Frontal cortex (tissue), 4 donors: ENCODE data around the gene ALAS2. TPM values are rescaled to one million over a fixed set of nuclear protein-coding genes. Genes with fewer than 3 reads are reported as not detected.
A peak's percentile ranks its signal among the peaks of the same experiment; 100 is the strongest.
"Not testable (repeated sequence)": the region's sequence is repeated elsewhere in the genome, so short reads cannot be mapped to it uniquely, and the experiment has no call there.

ENCODE experiments used
- DNase-seq, 2 donors: peaks; one replicate each; pipeline ENCODE4 v3.0.0; 2012; ENCODE audit warnings: low spot score in 2 of 2
- FAIRE-seq: peaks from 2 replicates; lab custom pipeline; 2012; peaks lifted over from hg19 to GRCh38; lab: Jason Lieb, UNC
- total RNA-seq: library from RNA; depleted of rRNA; stranded (reverse); fragments of >200 nt; gene quantifications from one replicate; pipeline ENCODE4 v1.2.3, GENCODE V29; 2014
- donor health status: control.
- donor health status: control.
- donor health status: control.

The ALAS2 gene, protein sequence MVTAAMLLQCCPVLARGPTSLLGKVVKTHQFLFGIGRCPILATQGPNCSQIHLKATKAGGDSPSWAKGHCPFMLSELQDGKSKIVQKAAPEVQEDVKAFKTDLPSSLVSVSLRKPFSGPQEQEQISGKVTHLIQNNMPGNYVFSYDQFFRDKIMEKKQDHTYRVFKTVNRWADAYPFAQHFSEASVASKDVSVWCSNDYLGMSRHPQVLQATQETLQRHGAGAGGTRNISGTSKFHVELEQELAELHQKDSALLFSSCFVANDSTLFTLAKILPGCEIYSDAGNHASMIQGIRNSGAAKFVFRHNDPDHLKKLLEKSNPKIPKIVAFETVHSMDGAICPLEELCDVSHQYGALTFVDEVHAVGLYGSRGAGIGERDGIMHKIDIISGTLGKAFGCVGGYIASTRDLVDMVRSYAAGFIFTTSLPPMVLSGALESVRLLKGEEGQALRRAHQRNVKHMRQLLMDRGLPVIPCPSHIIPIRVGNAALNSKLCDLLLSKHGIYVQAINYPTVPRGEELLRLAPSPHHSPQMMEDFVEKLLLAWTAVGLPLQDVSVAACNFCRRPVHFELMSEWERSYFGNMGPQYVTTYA
- total RNA-seq: 50.1 TPM

DNA sequence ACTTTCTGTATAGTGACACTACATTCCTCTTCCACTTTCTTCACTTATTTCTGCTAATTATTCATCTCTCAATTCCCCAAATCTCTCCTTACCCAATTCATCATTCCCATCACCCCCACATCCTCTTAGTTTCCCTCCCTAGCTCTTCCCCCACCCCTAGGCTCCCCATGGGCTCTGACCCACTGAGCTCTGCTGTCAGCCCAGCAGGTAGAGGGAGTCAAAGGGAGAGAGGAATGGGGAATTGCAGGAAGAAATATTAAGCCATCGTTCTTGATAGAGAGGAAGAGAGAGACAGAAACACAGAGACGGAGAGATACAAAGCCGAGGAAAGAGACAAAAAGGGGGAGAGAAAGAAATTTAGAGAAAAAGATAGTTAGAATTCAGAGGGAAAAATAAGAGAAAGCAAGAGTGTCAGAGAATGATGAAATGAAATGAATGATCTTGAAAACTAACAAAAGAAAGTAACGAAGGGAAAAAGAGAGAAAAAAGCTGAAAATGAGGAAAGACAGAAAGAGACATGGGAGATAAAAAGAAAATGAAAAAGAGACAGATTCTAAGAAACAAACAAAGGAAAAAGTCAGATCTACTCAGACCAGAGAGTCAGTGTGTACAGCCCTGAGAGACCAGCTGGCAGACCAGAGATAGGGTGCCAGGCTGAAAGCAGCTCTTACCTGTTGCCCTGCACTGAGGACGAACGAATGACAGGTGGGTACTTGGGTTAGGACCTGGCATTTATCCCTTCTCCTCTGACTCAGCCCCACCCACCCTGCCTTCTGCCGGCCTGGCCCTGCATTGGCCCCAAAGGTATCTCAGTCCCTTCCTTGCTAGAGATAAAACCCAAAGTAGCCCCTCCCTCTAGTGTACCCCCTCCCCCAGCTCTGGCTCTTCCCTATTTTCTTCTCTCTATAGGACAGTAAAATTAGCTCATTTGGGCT lies at the start of gene ALAS2:
ALAS2 (minus strand) TSS at position 707 of the 935 bp plus-strand sequence. CDS start 4,977 bp downstream, outside the sequence.
- FAIRE-seq (no peak), DNase-seq (no peak)

DNA sequence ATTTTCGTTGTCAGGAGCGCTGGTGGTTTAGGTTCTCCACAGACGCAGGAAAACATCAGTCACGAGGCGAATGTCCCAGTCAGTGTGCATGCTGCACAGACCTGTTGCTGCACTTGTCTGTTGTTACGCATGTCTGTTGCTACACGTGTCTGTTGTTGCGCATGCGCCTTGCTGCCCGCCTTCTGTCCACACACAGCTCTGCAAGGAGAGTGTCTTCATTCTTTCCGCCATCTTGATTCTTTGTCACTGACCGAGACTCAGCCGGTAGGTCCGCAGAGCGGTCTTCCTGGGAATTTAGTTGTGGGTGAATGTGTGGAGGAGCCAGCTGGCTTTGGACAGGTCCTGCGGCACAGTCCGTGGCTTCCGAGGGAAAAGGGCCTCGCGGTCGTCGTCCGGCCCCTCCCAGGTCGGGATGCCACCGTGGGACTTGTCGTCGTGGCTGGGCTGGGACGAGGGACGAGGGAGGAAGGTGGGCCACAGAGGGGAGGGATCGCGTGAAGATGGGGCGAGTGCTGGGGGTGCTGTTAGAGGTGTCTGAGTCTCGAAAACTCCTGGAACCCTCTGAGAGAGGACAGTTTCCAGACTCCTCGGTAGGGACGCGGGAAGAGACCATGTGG lies 44.2 kb upstream of the ALAS2 start, which contains the start of gene PAGE2B:
PAGE2B (plus strand) TSS at position 180 of the 617 bp plus-strand sequence. CDS start 1,012 bp downstream, outside the sequence.
- FAIRE-seq: no peak

DNA sequence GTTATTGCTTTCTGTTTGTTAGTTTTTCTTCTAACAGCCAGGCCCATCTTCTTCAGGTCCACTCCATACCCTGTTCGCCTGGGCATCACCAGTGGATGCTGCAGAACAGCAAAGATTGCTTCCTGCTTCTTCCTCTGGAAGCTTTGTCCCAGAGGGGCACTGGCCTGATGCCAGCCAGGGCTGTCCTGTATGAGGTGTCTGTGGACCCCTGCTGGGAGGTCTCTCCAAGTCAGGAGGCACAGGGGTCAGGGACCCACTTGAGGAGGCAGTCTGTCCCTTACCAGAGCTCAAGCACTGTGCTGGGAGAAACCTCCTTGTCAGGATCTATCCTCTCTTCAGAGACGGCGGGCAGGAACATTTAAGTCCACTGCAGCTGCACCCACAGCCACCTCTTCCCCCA lies 41.5 kb upstream of the ALAS2 start:
- no peak for FAIRE-seq
- DNase-seq: no peak

More for the DNA sequence above, 44.2 kb upstream of the ALAS2 start, which contains the start of gene PAGE2B:
- DNase-seq: no peak

DNA sequence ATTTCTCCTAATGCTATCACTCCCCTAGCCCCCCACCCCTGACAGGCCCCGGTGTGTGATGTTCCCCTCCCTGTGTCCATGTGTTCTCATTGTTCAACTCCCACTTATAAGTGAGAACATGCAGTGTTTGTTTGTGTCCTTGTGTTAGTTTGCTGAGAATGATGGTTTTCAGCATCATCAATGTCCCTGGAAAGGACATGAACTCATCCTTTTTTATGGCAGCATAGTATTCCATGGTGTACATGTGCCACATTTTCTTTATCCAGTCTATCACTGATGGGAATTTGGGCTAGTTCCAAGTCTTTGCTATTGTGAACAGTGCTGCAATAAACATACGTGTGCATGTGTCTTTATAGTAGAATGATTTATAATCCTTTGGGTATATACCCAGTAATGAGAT lies 36.4 kb upstream of the ALAS2 start:
- not testable (repeated sequence) for DNase-seq, FAIRE-seq

DNA sequence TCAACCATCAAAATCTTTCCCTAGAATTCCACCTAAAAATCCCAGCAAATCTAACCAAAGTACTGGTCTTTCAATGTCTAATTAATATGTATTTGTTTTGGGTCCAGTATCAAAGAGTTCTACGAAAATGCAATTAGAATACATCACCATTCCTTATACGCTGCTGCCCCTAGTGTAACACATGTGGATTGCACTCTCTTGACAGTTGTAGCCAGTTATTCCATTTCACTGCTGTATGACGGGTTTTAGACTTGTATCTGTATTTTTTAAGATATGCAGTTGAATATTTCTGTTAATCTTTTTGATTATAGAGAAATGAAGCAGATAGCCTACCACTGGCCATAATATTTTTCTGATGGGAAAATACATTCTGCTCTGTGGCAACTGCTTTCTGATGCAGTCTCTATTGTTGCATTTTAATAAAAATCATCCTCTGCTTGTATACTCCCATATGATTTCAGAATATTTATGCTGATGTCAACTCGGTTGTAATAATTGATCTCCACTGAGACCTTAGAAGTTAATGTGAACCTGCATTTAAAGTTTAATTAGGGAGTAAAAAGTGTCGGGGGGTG lies 27.0 kb upstream of the ALAS2 start:
- DNase-seq (peak in 1 of 2 donors; percentile 9), FAIRE-seq (peak; percentile 36)

DNA sequence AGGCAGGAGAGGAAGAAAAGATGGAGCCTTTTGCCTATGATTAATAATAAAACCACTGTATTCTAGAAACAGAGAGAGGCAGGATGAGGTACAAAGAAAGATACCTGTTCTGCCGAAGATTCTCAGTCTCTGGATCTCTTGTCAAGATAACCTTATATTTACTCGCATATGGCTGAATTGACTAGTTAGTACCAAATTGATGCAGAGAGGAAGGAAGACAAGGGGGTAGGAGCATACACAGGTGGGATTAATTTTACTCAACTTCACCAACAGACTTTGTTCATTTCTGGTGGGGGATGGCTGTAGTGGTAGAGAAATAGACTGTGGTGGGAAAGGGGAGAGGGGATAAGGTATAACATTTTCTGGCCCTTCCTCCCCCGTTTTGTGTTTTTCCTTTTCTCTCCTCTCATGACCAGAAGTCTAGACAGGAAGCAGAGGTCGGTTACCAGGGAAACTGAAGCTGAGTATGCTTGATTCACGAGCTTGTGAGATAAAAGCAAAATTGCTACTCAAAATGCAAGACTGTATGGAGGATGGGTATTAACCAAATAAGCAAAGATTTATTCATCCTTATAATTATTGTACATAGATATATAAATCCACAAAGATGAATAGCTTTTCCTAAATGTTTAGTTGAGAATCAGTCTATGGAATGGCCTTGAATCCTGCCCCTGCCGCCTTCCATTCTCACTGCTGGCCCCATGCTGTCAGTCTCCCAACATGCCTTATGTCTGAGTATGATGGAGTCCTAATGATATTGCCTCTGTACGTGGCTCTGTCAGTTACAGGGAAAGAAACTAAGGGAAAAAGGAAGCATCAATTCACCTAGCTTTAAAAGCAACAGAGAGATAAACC lies 26.3 kb upstream of the ALAS2 start:
- DNase-seq (no peak), FAIRE-seq (no peak)

DNA sequence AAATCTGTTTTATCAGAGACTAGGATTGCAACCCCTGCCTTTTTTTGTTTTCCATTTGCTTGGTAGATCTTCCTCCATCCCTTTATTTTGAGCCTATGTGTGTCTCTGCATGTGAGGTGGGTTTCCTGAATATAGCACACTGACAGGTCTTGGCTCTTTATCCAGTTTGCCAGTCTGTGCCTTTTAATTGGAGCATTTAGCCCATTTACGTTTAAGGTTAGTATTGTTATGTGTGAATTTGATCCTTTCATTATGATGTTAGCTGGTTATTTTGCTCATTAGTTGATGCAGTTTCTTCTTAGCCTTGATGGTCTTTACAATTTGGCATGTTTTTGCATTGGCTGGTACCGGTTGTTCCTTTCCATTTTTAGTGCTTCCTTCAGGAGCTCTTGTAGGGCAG lies 19.8 kb upstream of the ALAS2 start:
- not testable (repeated sequence) for DNase-seq, FAIRE-seq

DNA sequence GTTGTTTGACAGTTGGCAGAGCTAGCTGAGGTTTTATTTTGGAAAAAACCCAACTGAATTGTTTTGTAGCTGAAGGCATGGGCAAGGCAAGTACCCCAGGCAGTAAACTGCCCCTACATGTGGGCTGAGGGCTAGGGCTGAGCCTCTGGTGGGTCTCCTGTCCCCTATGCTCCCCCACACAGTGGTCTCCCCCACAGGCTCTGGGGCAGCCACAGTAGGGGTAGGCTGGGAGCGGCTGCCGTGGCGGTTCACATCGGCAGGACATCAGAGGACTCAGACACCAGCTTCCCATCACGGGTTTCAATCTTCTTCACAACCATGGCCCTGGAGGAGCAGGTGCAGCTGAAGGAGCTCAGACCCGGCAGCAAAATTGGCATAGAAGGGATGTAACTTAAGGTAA lies 10.7 kb upstream of the ALAS2 start:
- FAIRE-seq (no peak), DNase-seq (no peak)

DNA sequence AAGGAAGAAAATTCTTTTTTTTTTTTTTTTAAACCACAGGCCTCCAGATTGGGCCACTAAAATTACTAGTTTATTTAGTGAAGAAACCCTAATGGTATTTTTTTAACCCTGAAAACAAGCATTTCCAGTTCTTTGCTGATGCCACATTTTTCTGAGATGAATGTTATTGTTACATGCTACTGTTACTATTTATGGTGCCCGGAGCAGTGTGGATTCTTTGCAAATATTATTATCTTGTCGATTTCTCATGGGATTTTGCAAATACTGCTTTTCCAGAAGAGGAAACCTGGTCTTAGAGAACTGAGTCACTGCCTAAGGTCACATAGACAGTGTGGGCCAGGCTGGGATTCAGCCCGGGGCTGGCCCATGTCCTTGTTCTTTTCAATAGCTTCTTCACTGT lies 8.7 kb upstream of the ALAS2 start:
- FAIRE-seq (no peak), DNase-seq (no peak)

DNA sequence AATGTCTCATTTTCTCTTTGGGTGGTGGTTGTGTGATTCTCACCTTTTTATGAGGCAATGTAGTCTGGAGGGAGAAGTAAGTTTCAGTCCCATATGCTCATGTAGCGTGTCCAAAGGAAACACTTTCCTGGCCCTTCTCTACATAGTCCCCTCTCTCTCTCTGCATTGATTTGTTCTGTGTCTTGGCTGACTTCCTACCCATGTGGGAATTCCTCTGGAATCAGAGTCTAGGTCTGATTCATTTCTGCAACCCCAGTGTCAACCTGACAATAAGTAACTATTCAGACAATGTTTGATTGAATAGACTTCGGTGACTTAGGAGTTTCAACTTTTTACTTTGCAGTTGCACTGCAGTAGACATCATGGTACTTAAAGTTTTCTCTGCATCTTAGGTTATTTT lies 2.7 kb upstream of the ALAS2 start:
- FAIRE-seq: no peak
- no peak for DNase-seq

DNA sequence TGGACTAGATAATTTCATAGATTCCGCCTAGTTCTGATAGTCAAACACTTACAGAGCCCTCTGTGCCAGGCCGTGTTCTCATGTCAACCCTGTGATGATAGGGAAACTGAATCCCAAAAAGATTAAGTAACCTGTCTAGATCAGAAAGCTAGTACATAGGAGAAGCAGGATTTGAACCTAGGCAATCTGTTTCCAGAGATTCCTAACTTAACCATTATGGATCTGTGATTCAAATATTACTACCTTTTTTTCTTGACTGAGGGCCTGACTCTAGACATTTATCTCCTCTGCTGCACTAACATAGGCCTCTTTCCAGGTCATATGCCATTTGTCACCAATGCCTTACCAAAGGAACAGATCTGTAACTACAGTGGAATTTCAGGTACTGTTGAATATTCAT lies 1.5 kb downstream of the ALAS2 start:
- DNase-seq (no peak), FAIRE-seq (no peak)

DNA sequence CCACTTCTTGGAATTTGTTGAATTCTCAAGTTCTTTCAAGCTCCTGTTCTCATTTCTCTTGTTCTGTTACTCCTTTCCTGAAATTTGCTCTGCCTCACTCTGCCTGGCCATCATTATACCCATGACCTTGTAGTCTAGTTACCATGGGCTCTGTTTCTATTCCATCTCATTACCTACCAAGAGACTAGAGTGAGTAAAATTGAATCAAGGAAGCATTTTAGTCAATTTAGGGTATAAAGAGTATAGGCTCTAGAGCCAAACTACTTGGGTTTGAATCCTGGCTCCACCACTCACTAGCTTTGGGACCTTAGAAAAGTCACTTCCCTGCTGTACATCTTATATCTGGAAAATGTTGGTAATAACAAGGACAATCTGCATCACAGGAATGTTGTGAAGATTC lies 2.2 kb downstream of the ALAS2 start:
- DNase-seq (no peak), FAIRE-seq (no peak)

DNA sequence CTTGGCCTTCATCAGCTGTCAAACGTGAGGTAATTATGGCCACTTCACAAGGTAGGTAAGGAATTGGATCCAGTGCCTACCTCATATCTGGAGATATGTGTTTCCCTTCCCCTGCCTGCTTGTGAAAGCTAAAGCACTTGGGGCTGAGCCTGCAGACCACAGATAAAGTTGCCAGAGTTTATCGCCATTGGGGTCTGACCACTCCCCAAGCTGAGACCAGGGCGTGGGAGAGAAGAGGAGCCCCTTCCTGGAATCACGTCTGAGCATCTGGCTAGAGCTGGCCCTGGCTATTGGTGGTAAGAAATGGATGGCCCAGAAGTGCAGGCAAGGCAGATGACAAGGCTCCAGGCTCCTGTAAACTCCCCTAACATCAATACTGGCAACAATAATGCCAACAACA lies 2.7 kb downstream of the ALAS2 start:
- FAIRE-seq (no peak), DNase-seq (no peak)

DNA sequence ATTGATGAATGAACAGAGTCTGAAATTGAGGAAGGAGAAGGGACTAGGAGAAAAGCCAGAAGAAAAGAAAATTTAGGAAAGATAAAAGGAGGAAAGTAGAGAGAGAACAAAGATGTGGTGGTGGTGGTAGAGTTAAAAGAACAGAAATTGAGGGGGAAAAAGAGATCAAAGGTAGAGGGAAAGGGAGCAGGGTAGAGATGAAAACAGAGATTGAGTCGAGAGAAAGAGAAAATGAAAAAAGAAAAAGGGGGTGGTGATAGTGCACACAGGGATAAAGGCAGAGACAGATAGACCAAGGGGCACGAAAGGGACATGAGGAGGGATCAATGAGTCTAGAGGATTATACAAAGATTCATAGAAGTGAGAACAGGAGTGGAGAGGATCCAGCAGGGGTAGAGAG lies 3.9 kb downstream of the ALAS2 start:
- DNase-seq (no peak), FAIRE-seq (no peak)

DNA sequence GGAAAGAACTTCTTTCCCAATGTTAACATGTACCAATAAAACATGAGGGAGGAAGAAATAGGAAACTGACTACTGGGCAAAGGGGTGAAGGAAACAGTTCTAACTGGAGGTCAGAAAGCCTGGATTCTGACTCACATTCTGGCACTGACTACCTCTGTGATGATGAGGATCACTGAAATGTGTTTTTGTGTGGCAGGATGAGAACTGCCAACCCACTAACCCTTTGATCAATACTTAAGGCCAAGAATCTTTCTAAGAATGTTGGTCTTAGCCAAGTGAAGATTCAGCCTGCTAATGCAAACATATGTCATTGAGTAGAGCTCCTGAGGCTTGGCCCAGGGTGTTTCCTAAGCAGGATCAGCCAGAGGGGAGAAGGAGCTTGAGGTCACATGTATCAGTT lies 4.6 kb downstream of the ALAS2 start:
- no peak for DNase-seq
- no peak for FAIRE-seq

DNA sequence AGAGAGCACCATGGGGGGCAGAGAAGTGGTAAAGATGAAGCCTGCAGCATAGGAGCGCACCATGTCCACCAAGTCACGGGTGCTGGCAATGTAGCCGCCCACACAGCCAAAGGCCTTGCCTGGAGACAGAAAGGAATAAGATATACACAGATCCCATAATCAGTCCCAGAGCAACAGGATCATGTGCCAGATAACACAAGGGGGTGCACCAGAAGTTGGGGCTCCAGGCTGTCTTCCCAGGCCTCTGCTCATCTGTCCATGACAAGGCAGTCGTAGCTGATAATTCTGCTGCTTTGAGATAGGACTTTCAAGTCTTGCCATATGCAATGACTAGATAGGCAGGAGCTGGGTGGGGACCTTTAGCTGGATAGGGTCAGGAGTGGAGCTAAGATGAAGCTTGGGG lies 15.9 kb downstream of the ALAS2 start:
- FAIRE-seq (no peak), DNase-seq (no peak)

DNA sequence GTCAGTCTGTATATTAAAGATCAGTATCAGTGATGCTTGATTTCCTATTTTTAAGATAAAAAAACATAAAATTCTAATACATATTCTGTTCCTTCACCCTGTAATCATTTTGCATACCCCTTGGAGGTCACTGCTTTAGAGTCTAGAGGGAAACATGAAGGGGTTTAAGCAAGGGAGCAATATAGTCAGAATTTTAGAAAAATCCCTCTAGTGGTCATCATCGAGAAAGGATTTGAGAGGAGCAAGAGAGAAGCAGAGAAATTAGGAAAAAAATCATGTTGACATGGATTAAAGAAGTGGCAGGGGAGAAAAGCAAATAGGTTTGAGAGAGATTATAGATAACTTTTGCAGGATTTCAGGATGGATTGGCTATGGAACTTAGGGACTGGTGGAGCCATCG lies 19.5 kb downstream of the ALAS2 start:
- DNase-seq (no peak), FAIRE-seq (no peak)

DNA sequence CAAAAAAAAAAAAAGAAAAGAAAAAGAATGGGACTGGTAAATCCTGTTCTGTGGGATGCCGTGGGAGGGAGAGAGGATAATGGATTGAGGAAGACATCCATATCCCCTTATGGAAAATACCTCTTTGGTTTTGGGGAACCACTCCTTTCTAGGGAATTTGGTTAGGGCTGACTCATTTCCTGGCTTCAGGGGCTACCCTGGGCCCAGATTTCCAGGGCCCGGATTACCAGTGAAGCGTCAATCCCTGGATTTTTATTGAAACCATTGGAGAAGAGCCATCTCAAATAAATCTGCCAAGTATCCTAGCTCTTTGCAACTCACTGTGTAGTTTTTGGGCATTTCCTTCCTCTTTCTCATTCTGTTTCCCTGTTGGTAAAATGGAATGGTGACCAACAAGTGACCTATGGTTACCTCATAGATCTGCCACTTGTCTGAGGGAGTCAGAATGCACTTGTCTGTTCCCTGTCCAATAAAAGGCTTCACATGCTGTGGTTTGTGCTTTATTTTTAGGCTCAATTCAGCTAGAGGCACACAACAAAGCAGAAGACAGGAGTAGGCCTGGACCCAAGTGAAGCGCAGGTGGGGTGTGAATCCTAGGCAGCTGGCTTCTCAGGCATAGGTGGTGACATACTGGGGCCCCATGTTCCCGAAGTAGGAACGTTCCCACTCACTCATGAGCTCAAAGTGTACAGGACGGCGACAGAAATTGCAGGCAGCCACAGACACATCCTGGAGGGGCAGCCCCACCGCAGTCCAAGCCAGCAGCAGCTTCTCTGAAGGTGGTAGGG lies 22.0 kb downstream of the ALAS2 start:
- DNase-seq (no peak), FAIRE-seq (no peak)
